PC-3 (cell line): Measurements from ENCODE around the gene PCSK5. TPM values are rescaled to one million over a fixed set of nuclear protein-coding genes. Genes with fewer than 3 reads are reported as not detected.

ENCODE experiments used
- ATAC-seq: fragments of 200-7000 bp; cut with Tn5 transposase; 2 replicates; pipeline ENCODE4 v1.9.1; 2020; ENCODE audit warnings: mild to moderate bottlenecking, moderate library complexity
- BruUV-seq: library from RNA; stranded (reverse); fragments of 400-500 nt; replicated peaks from 2 replicates; lab custom pipeline; 2021; lab: Mats Ljungman, UMichigan
- CTCF ChIA-PET: fragments of 300-600 bp; sonication (Branson Sonifier 250); formaldehyde crosslinking; loops from one replicate; lab custom pipeline; 2022; ENCODE audit warnings: antibody characterized with exemption; lab: Charles Lee
- POLR2A ChIA-PET: fragments of 300-600 bp; sonication (Branson Sonifier 250); formaldehyde crosslinking; loops from one replicate; lab custom pipeline; 2022; ENCODE audit warnings: antibody characterized with exemption; ENCODE audit not compliant: unreplicated experiment; lab: Charles Lee
- DNase-seq: peaks from one replicate; pipeline ENCODE4 v3.0.0-alpha.2; 2015
- H2AFZ ChIP-seq: fragments of 300-600 bp; sonication (generic); 2 replicates; pipeline ENCODE4 v1.6.0; 2016; ENCODE audit warnings: antibody characterized with exemption, low read length
- H3F3A ChIP-seq: fragments of 300-600 bp; sonication (generic); one replicate; pipeline ENCODE4 v1.6.0; 2017; ENCODE audit warnings: antibody characterized with exemption, low read length, control low read depth, mild to moderate bottlenecking; ENCODE audit not compliant: unreplicated experiment
- H3K27ac ChIP-seq: fragments of 300-600 bp; sonication (generic); 2 replicates; pipeline ENCODE4 v1.5.1; 2016; ENCODE audit warnings: mild to moderate bottlenecking, low read length
- H3K27me3 ChIP-seq: fragments of 300-600 bp; sonication (generic); 2 replicates; pipeline ENCODE4 v1.6.1; 2016; ENCODE audit warnings: low read length, mixed read lengths
- H3K36me3 ChIP-seq: fragments of 300-600 bp; sonication (generic); 2 replicates; pipeline ENCODE4 v1.6.1; 2016; ENCODE audit warnings: low read depth, mixed run types, low read length, mixed read lengths
- H3K4me1 ChIP-seq: fragments of 300-600 bp; sonication (generic); 2 replicates; pipeline ENCODE4 v1.5.1; 2016; ENCODE audit warnings: low read length; ENCODE audit not compliant: insufficient read depth
- H3K4me2 ChIP-seq: fragments of 300-600 bp; sonication (generic); 2 replicates; pipeline ENCODE4 v1.6.0; 2016; ENCODE audit warnings: low read length
- H3K4me3 ChIP-seq: fragments of 300-600 bp; sonication (generic); 2 replicates; pipeline ENCODE4 v1.5.1; 2016; ENCODE audit warnings: mild to moderate bottlenecking, low read length, mixed read lengths
- H3K79me2 ChIP-seq: fragments of 300-600 bp; sonication (generic); 2 replicates; pipeline ENCODE4 v1.6.1; 2017; ENCODE audit warnings: low read length, mixed read lengths
- H3K9ac ChIP-seq: fragments of 300-600 bp; sonication (generic); 2 replicates; pipeline ENCODE4 v1.6.0; 2016; ENCODE audit warnings: mild to moderate bottlenecking, low read length
- H3K9me2 ChIP-seq: fragments of 300-600 bp; sonication (generic); replicated peaks from 2 replicates; pipeline ENCODE4 v1.6.1; 2016; ENCODE audit warnings: mixed run types, low read length, mixed read lengths
- H3K9me3 ChIP-seq: fragments of 300-600 bp; sonication (generic); 2 replicates; pipeline ENCODE4 v1.6.1; 2016; ENCODE audit warnings: low read length, mixed read lengths
- H4K20me1 ChIP-seq: fragments of 300-600 bp; sonication (generic); 2 replicates; pipeline ENCODE4 v1.6.1; 2016; ENCODE audit warnings: low read length, mixed read lengths
- CTCF ChIP-seq: fragments of 300-600 bp; sonication (generic); conservative IDR thresholded peaks from 2 replicates; pipeline ENCODE4 v1.5.1; 2017; ENCODE audit warnings: antibody characterized with exemption, low read depth, mild to moderate bottlenecking, low read length
- EZH2 ChIP-seq: fragments of 300-600 bp; sonication (generic); IDR thresholded peaks from one replicate; pipeline ENCODE4 v1.6.1; 2017; ENCODE audit warnings: antibody characterized with exemption, mild to moderate bottlenecking, low read length; ENCODE audit not compliant: unreplicated experiment
- EZH2phosphoT487 ChIP-seq: fragments of 300-600 bp; sonication (generic); IDR thresholded peaks from 2 replicates; pipeline ENCODE4 v1.6.1; 2018; ENCODE audit warnings: mild to moderate bottlenecking, antibody characterized with exemption, low read length, borderline replicate concordance
- intact Hi-C: fragments of 100-400 bp; cut with micrococcal nuclease; formaldehyde crosslinking; loops from 2 replicates; pipeline ENCODE4 v1.9.0; 2023
- total RNA-seq: library from RNA; depleted of rRNA; stranded (reverse); fragments of >200 nt; gene quantifications from 2 replicates; pipeline ENCODE4 v1.2.3, GENCODE V29; 2014

Gene PCSK5
- total RNA-seq, 1 experiment from 2014 or later = not detected

- H3F3A ChIP-seq = no peaks in the 10 kb centered on the region
- H3K27ac ChIP-seq = no peak overlapping the region
- H3K79me2 ChIP-seq = no peaks in the 10 kb centered on the region
- ChIA-PET POLR2A (no interaction called here), CTCF (no interaction called here)
- H3K9ac ChIP-seq = no peak overlapping the region
- H3K36me3 ChIP-seq = no peaks in the 10 kb centered on the region
- no TSS peak for BruUV-seq
- H3K9me3 ChIP-seq = no peaks in the 10 kb centered on the region
- no peak overlapping the region for H3K4me2 ChIP-seq
- no peak overlapping the region for H2AFZ ChIP-seq
- intact Hi-C loops = no loop called here
- no peak for ATAC-seq
- peaks cover 16% of the 10 kb centered on the region; the same call in 1 of the 2 replicates for H3K4me1 ChIP-seq
- no peak for DNase-seq
- H3K27me3 ChIP-seq = no peaks in the 10 kb centered on the region
- no peak overlapping the region for H3K4me3 ChIP-seq
- H3K9me2 ChIP-seq = no peaks in the 10 kb centered on the region
- no peaks in the 10 kb centered on the region for H4K20me1 ChIP-seq
- TF ChIP-seq EZH2 = no peak
- no peak for TF ChIP-seq CTCF
- no peak for TF ChIP-seq EZH2phosphoT487
Measured at GRCh38 chr9:76372336-76372735, 481.9 kb downstream of the PCSK5 start.

DNA sequence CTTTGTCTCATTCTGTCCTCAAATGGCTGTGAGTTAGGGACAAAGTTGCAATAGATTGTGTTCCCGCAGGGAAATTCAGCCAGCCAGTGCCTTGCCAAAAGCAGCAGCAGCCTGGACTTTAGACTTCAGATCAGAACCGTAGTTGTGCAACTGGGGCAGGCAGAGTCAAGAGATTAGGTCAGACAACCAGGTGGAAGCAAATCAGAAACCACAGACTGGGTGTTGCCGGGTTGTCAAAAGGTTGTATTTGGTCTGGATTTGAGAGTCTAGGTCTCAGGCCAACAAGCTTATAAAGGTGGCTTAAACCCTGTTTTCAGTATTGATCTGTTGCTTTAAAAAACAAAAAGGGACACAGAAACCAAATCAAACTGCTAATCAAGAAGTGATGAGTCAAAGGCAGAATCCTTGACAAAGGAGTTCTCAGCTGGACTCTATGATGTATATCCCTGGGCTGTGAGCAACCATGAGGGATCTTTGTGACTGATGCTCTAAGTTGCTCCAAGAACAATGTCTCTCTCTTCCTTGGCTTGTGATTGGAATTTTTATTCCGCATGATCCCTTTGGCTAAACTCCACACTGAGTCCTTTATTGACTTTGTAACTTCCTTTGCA lies 482.8 kb downstream of the PCSK5 start:
- H3F3A ChIP-seq = no peaks in the 10 kb centered on the region
- no peak overlapping the region for H3K9ac ChIP-seq
- H3K9me2 ChIP-seq = no peaks in the 10 kb centered on the region
- H3K36me3 ChIP-seq = no peaks in the 10 kb centered on the region
- H3K4me3 ChIP-seq = no peak overlapping the region
- ATAC-seq = no peak
- no peak overlapping the region for H2AFZ ChIP-seq
- no peaks in the 10 kb centered on the region for H3K27me3 ChIP-seq
- no peak overlapping the region for H3K27ac ChIP-seq
- DNase-seq = no peak
- ChIA-PET POLR2A (no interaction called here), CTCF (no interaction called here)
- no peak overlapping the region for H3K4me2 ChIP-seq
- H3K79me2 ChIP-seq = no peaks in the 10 kb centered on the region
- peaks cover 16% of the 10 kb centered on the region; the same call in 1 of the 2 replicates for H3K4me1 ChIP-seq
- H3K9me3 ChIP-seq = no peaks in the 10 kb centered on the region
- TF ChIP-seq EZH2phosphoT487 (no peak), CTCF (no peak), EZH2 (no peak)
- no TSS peak for BruUV-seq
- no peaks in the 10 kb centered on the region for H4K20me1 ChIP-seq
- intact Hi-C loops = no loop called here

DNA sequence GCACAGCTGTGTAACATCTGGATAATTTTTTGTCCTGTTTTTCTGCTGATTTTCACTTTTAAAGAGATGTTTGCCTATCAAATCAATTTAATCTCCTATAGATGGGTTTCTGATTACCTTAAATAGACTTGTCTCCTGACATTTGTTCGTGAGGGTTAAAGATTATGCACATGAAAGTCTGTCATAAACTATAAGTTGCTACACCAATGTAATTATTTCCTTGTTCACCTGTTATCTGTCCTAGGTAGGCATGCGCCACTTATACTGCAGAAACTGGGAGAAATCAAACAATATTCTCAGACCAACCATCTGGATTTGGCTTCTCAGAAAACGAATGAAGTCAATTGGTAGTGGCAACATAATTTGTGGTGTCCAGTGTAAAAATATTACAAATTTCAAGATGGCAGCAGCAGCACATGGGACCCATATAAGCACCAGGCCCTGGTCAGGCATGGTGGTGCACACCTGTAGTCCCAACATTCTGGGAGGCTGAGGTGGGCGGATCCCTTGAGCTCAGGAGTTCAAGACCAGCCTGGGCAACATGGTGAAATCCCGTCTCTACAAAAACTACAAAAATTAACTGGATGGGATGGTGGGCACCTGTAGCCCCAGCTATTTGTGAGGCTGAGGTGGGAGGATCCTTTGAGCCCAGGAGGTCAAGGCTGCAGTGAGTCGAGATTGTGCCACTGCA lies 483.5 kb downstream of the PCSK5 start:
- no peak overlapping the region for H3K9ac ChIP-seq
- CTCF ChIA-PET = no interaction called here
- H2AFZ ChIP-seq = no peak overlapping the region
- H3K4me3 ChIP-seq = no peak overlapping the region
- H3K27ac ChIP-seq = no peak overlapping the region
- no peaks in the 10 kb centered on the region for H3F3A ChIP-seq
- POLR2A ChIA-PET = no interaction called here
- H3K27me3 ChIP-seq = no peaks in the 10 kb centered on the region
- no peaks in the 10 kb centered on the region for H3K79me2 ChIP-seq
- H3K4me1 ChIP-seq = peaks cover 18% of the 10 kb centered on the region; the same call in 1 of the 2 replicates
- no peaks in the 10 kb centered on the region for H3K9me2 ChIP-seq
- no TSS peak for BruUV-seq
- intact Hi-C loops = no loop called here
- TF ChIP-seq EZH2 (no peak), EZH2phosphoT487 (no peak), CTCF (no peak)
- DNase-seq (no peak), ATAC-seq (no peak)
- no peaks in the 10 kb centered on the region for H3K9me3 ChIP-seq
- no peak overlapping the region for H3K4me2 ChIP-seq
- H4K20me1 ChIP-seq = no peaks in the 10 kb centered on the region
- no peaks in the 10 kb centered on the region for H3K36me3 ChIP-seq
